Activated CD4-positive, alpha-beta T cell treated with anti-CD3 and anti-CD28 coated beads, Interleukin-2, amount 50 U/mL, for 1 hour (primary cell): ENCODE data around the gene ZMYND10.
A peak's percentile ranks its signal among the peaks of the same experiment; 100 is the strongest.

Experiments
- DNase-seq: peaks from one replicate; pipeline ENCODE4 v3.0.0-alpha.2; 2020

The ZMYND10 gene

GRCh38 chr3:50300681-50301254 lies 44.8 kb downstream of the ZMYND10 start:
- no peak for DNase-seq

DNA sequence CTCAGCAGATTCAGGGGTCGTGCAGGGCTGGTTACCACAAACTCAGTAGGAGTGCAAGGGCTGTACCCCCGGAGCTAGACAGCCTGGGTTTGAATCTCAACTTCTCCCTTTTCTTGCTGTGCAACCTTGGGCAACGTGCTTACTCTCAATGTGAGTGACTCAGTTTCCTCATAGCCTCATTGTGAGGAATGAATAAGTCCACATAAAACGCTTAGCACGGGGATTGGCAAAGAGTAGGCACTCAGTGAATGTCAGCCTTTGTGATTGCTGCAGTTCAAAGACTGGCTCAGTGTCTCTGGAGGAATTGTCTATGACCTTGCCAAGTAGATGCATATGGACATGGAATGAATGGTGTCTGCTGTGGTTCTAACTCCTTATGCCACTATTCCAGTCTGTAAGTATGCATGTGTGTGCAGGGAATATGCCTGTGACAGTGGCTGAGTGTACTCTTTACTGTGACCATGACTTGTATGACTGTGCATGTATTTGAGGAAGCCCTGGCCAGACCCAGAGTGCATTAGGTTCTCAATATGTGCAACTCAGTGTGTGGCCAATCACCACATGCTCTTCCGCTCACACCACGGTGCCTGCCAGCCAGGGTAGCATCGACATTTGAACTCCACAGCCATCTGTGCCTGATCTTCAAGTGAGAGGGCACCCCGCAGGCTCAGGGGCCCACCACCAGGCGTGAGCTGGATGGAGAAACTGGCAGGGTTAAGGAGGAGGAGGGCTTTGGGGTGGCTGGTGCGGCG lies 45.4 kb downstream of the ZMYND10 start:
- DNase-seq = no peak

DNA sequence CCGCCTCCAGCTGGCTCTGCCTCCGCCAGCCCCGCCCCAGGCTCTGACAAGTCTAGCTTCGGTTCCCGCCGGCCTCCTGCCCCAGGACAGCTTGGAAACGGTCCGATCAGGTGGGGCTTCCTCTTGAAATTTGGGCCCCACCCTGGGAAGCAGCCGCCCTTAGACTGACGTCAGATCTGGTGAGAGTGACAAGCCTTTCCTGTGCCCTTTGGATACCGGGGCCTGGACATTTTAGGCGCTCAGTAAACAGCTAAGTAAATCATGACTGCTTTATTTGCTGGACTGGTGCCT lies 45.9 kb downstream of the ZMYND10 start:
- DNase-seq = no peak

DNA sequence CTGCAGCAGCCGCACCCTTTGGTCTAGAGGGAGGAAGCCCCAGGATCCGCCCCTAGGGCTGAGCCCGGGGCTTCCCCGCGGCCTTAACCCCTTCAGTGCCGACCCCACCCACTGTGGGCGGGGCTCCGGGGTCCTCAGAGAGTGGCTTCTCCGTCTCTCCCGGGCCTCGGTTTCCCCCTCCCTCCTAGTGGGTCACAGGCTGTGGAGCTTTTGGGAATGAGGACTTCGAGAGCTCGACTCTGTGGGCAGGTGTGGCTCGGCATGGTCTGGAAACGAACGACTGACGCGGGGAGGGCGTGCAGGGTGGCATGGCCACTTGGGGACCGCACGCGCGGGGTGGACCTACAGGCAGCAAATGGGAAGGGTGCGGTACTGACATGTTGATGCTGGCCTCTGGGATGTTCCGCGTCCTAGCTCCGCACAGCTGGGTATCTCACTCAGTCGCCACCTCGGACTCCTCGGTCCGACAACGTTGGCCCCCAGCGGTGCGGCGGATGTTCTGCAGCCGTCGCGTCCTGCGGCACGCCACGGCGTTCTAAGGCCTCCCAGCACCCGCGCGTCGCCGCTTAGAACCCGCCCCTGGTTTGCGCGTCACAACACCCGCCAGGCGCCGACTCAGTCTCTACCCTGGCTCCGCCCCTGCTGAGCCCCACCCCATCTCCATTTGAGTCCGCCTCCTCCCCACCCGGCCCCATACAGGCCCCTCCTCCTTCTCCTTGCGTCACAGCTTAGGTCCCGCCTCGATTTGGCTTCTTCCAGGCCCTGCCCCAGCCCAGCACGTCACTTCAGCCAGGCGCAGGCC lies 46.5 kb downstream of the ZMYND10 start, which contains the start of the genes HYAL3 and NAA80:
Gene HYAL3 (minus strand): TSS at position 570 of the 802 bp plus-strand sequence. CDS start 3,803 bp downstream, outside the sequence.
Gene NAA80 (minus strand): TSS at position 570 of the 802 bp plus-strand sequence. CDS start 1,942 bp downstream, outside the sequence.
- peak; percentile 99 for DNase-seq

DNA sequence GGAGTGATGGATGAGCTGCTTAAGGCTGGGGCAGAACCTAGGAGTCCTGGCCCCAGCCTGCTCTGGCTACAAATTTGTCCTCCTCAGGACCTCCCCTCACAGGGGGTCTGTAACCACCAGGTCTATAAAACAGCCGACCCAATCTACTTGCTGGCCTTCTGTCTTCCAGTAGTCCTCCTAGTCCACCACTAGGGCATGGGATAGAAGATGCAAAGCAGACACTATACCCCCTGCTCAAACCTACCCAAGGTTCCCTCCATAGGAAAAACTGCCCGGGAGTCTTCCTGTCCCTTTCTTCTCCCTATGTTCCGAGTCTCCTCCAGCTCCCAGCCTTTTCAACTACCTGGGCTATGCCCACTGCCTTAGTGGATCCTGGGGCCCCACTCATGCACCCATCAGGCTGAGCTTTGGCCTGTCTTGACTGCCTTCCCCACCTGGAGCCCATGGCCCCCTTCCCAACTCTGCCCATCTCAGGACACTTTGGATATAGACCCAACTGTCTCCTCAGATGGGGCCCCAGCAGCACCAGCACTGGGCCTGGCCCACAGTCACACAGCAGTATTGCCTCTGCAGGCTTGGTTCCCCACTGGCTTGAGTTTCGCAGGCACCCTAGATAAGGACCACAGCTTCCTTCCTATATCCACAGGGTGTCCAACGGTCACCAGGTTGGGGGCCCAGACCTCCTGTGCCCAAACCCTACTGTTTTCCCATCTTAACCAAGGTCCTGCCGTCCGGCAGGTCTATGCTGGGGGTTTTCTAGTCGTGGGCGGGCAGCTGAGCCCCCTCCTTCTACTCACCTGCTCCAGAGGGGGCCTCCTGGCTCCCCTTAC lies 47.4 kb downstream of the ZMYND10 start:
- no peak for DNase-seq

DNA sequence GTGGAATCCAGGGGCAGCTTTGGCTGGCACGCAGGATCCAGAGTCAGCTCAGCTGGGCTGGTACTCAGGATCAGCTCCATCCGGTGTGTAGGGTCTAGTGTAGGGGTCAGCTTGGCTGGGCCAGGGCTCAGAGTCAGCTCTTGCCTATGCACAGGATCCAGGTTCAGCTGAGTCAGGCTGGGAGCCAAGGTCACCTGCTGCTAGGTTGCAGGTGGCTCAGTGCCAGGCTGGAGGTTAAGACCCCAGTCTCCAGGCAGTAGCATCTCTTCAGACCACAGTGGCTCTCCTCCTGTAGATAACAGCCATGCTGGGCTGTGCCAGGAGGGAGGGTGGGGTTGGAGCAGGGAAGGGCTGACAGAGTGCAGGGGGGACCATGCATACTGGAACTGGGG lies 48.2 kb downstream of the ZMYND10 start:
- DNase-seq = no peak

DNA sequence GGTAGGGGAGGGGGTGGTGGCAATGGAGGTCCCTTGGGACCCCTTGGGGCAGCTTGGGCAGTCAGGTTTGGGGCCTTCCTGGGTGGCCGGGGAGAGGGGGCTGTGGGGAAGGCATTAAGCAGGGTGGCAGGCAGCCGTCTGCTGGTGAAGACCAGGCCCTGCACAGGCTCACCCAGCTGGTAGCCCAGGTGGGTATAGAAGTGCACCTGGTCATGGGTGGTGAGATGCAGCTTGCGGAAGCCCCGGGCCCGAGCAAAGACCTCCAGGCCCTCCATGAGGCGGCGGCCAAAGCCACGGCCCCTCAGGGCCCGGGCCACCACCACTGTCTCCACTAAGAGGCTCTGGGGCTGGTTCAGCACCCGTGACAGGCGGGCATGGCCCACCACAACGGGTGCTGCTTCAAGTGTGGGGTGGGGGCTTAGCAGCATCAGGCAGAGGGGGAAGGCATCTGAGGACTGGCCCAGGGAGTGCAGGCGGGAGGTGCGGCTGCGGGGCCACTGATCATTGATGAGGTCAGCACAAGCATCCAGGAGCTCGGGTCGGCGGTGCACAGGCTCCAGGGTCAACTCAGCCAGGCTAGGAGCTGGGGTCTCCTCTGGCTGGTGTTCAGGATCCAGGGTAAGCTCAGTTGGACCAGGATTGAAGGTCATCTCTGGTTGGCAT lies 48.7 kb downstream of the ZMYND10 start:
- DNase-seq = no peak

- DNase-seq = no peak
These were observed 49.7 kb downstream of the ZMYND10 start for GRCh38 chr3:50295553-50296431.

GRCh38 chr3:50294492-50295403 lies 50.8 kb downstream of the ZMYND10 start:
- no peak for DNase-seq

- no peak for DNase-seq
These were observed 51.4 kb downstream of the ZMYND10 start for GRCh38 chr3:50294089-50294488.

- DNase-seq = no peak
These were observed 52.3 kb downstream of the ZMYND10 start for GRCh38 chr3:50293079-50293801.

GRCh38 chr3:50292159-50293078 lies 53.1 kb downstream of the ZMYND10 start, which contains the start of gene IFRD2:
Gene IFRD2 (minus strand): TSS chr3:50292429. CDS start chr3:50292274, 155 bp downstream.
- DNase-seq = peak; percentile 95
